Measurements from ENCODE around the gene CD2.

CD2 gene

GRCh38 chr1:116769104-116769452, 14.8 kb downstream of the CD2 start:
- H3K9ac ChIP-seq (ENCODE audit: low read length): peak overlapping the region; percentile 28; the same call in 1 of the 2 replicates
- H3K9me2 ChIP-seq (replicated peaks; ENCODE audit: insufficient read depth, low read length): no peaks in the 10 kb centered on the region
- H3K4me3 ChIP-seq (ENCODE audit: low read length): no peak overlapping the region
- TF ChIP-seq EZH2phosphoT487 (IDR thresholded peaks at IDR 0.05; ENCODE audit: low read length) (no peak), EZH2 (optimal IDR thresholded peaks at IDR 0.05; ENCODE audit: low read depth, low read length) (no peak)
- TF ChIP-seq, protein P1, sequence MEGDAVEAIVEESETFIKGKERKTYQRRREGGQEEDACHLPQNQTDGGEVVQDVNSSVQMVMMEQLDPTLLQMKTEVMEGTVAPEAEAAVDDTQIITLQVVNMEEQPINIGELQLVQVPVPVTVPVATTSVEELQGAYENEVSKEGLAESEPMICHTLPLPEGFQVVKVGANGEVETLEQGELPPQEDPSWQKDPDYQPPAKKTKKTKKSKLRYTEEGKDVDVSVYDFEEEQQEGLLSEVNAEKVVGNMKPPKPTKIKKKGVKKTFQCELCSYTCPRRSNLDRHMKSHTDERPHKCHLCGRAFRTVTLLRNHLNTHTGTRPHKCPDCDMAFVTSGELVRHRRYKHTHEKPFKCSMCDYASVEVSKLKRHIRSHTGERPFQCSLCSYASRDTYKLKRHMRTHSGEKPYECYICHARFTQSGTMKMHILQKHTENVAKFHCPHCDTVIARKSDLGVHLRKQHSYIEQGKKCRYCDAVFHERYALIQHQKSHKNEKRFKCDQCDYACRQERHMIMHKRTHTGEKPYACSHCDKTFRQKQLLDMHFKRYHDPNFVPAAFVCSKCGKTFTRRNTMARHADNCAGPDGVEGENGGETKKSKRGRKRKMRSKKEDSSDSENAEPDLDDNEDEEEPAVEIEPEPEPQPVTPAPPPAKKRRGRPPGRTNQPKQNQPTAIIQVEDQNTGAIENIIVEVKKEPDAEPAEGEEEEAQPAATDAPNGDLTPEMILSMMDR (IDR thresholded peaks at IDR 0.05; ENCODE audit: low read length): no peak
- H3K79me2 ChIP-seq (ENCODE audit: low read length): no peaks in the 10 kb centered on the region
- H3K27ac ChIP-seq (ENCODE audit: low read length): peak overlapping the region; percentile 94
- peaks cover 33% of the 10 kb centered on the region for H3F3A ChIP-seq (ENCODE audit: insufficient read depth, low read length)
- 0 out of 2 replicates have a peak overlapping the region, but pooled peaks have one; percentile 45 for H2AFZ ChIP-seq (ENCODE audit: low read length)
- DNase-seq: no peak
- peaks cover 50% of the 10 kb centered on the region for H3K4me1 ChIP-seq (ENCODE audit: low read length)
- peak overlapping the region; percentile 43; the same call in 1 of the 2 replicates for H3K4me2 ChIP-seq (ENCODE audit: low read depth, low read length)
- H4K20me1 ChIP-seq (ENCODE audit: insufficient read depth, low read length): no peaks in the 10 kb centered on the region
- no peaks in the 10 kb centered on the region for H3K27me3 ChIP-seq (replicated peaks; ENCODE audit: insufficient read depth, low read length)
- no peaks in the 10 kb centered on the region for H3K9me3 ChIP-seq (replicated peaks; ENCODE audit: insufficient read depth, low read length)
- no peaks in the 10 kb centered on the region for H3K36me3 ChIP-seq (replicated peaks; ENCODE audit: insufficient read depth, low read length)

GRCh38 chr1:116769561-116769977, 15.3 kb downstream of the CD2 start:
- peaks cover 29% of the 10 kb centered on the region for H3F3A ChIP-seq (ENCODE audit: insufficient read depth, low read length)
- H3K9me3 ChIP-seq (replicated peaks; ENCODE audit: insufficient read depth, low read length): no peaks in the 10 kb centered on the region
- no peaks in the 10 kb centered on the region for H4K20me1 ChIP-seq (ENCODE audit: insufficient read depth, low read length)
- no peak overlapping the region for H3K4me3 ChIP-seq (ENCODE audit: low read length)
- peak overlapping the region; percentile 94 for H3K27ac ChIP-seq (ENCODE audit: low read length)
- H3K9me2 ChIP-seq (replicated peaks; ENCODE audit: insufficient read depth, low read length): no peaks in the 10 kb centered on the region
- H3K36me3 ChIP-seq (replicated peaks; ENCODE audit: insufficient read depth, low read length): no peaks in the 10 kb centered on the region
- TF ChIP-seq, protein P1 (IDR thresholded peaks at IDR 0.05; ENCODE audit: low read length): no peak
- TF ChIP-seq EZH2 (optimal IDR thresholded peaks at IDR 0.05; ENCODE audit: low read depth, low read length) (no peak), EZH2phosphoT487 (IDR thresholded peaks at IDR 0.05; ENCODE audit: low read length) (no peak)
- H3K9ac ChIP-seq (ENCODE audit: low read length): peak overlapping the region; percentile 28; the same call in 1 of the 2 replicates
- peak overlapping the region; percentile 43; the same call in 1 of the 2 replicates for H3K4me2 ChIP-seq (ENCODE audit: low read depth, low read length)
- H3K27me3 ChIP-seq (replicated peaks; ENCODE audit: insufficient read depth, low read length): no peaks in the 10 kb centered on the region
- H3K79me2 ChIP-seq (ENCODE audit: low read length): no peaks in the 10 kb centered on the region
- 0 out of 2 replicates have a peak overlapping the region, but pooled peaks have one; percentile 45 for H2AFZ ChIP-seq (ENCODE audit: low read length)
- H3K4me1 ChIP-seq (ENCODE audit: low read length): peaks cover 46% of the 10 kb centered on the region
- peak; percentile 86 for DNase-seq

DNA sequence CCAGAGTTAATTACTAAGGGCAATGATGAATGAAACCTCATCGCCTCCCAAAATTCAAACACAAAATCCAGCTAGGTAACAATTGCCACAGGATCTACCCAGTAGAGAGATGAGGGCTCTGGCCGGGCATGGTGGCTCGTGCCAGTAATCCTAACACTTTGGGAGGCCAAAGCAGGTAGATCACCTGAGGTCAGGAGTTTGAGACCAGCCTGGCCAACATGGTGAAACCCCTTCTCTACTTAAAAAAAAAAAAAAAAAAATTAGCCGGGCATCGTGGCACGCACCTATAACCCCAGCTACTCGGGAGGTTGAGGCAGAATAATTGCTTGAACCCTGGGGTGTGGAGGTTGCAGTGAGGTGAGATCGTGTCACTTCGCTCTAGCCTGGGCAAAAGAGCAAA, 15.8 kb downstream of the CD2 start:
- Histone ChIP-seq H3K9ac (ENCODE audit: low read length) (no peak overlapping the region), H3K4me1 (ENCODE audit: low read length) (peaks cover 42% of the 10 kb centered on the region), H3K27me3 (replicated peaks; ENCODE audit: insufficient read depth, low read length) (no peaks in the 10 kb centered on the region), H3K79me2 (ENCODE audit: low read length) (no peaks in the 10 kb centered on the region), H4K20me1 (ENCODE audit: insufficient read depth, low read length) (no peaks in the 10 kb centered on the region), H3K4me2 (ENCODE audit: low read depth, low read length) (peak overlapping the region; percentile 39; the same call in 1 of the 2 replicates), H3K9me3 (replicated peaks; ENCODE audit: insufficient read depth, low read length) (no peaks in the 10 kb centered on the region), H3K9me2 (replicated peaks; ENCODE audit: insufficient read depth, low read length) (no peaks in the 10 kb centered on the region), H3K27ac (ENCODE audit: low read length) (peak overlapping the region; percentile 94; the same call in 1 of the 2 replicates), H2AFZ (ENCODE audit: low read length) (no peak overlapping the region), H3K4me3 (ENCODE audit: low read length) (no peak overlapping the region), H3F3A (ENCODE audit: insufficient read depth, low read length) (peaks cover 25% of the 10 kb centered on the region), H3K36me3 (replicated peaks; ENCODE audit: insufficient read depth, low read length) (no peaks in the 10 kb centered on the region)
- no peak for DNase-seq
- no peak for TF ChIP-seq EZH2phosphoT487 (IDR thresholded peaks at IDR 0.05; ENCODE audit: low read length)
- no peak for TF ChIP-seq EZH2 (optimal IDR thresholded peaks at IDR 0.05; ENCODE audit: low read depth, low read length)
- TF ChIP-seq, protein P1 (IDR thresholded peaks at IDR 0.05; ENCODE audit: low read length): no peak
